ENCODE results near the gene ASB3.

- TF ChIP-seq, protein P1, sequence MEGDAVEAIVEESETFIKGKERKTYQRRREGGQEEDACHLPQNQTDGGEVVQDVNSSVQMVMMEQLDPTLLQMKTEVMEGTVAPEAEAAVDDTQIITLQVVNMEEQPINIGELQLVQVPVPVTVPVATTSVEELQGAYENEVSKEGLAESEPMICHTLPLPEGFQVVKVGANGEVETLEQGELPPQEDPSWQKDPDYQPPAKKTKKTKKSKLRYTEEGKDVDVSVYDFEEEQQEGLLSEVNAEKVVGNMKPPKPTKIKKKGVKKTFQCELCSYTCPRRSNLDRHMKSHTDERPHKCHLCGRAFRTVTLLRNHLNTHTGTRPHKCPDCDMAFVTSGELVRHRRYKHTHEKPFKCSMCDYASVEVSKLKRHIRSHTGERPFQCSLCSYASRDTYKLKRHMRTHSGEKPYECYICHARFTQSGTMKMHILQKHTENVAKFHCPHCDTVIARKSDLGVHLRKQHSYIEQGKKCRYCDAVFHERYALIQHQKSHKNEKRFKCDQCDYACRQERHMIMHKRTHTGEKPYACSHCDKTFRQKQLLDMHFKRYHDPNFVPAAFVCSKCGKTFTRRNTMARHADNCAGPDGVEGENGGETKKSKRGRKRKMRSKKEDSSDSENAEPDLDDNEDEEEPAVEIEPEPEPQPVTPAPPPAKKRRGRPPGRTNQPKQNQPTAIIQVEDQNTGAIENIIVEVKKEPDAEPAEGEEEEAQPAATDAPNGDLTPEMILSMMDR (IDR thresholded peaks at IDR 0.05): no peak
- TF ChIP-seq BHLHE40 (IDR thresholded peaks at IDR 0.05; ENCODE audit: low read depth, low read length): no peak
Measured at GRCh38 chr2:53827398-53828175, 40.8 kb upstream of the ASB3 start.
